HG03432 (cell line): ENCODE data around the gene JARID2.
"Not testable (repeated sequence)": the region's sequence is repeated elsewhere in the genome, so short reads cannot be mapped to it uniquely, and the experiment has no call there.

Experiments
- ATAC-seq: cut with Tn5 transposase; IDR thresholded peaks from one replicate; pipeline ENCODE4 v1.9.1; 2021; ENCODE audit warnings: mild to moderate bottlenecking, moderate library complexity; ENCODE audit not compliant: unreplicated experiment

JARID2 gene

GRCh38 chr6:15305909-15306308, 60.0 kb downstream of the JARID2 start:
- ATAC-seq: peak; percentile 24

- ATAC-seq: no peak
These were observed 62.8 kb downstream of the JARID2 start for GRCh38 chr6:15308435-15309213.

- ATAC-seq: no peak
These were observed 63.9 kb downstream of the JARID2 start for GRCh38 chr6:15309611-15310283.

- ATAC-seq: no peak
These were observed 64.8 kb downstream of the JARID2 start for GRCh38 chr6:15310680-15311079.

- ATAC-seq: peak; percentile 37
These were observed 66.6 kb downstream of the JARID2 start for GRCh38 chr6:15312500-15312899.

GRCh38 chr6:15313367-15313766, 67.5 kb downstream of the JARID2 start:
- no peak for ATAC-seq

GRCh38 chr6:15316754-15317153, 70.9 kb downstream of the JARID2 start:
- no peak for ATAC-seq

- ATAC-seq: no peak
These were observed 71.4 kb downstream of the JARID2 start for GRCh38 chr6:15317251-15317650.

GRCh38 chr6:15317934-15318902, 72.3 kb downstream of the JARID2 start:
- no peak for ATAC-seq

GRCh38 chr6:15319677-15320076, 73.8 kb downstream of the JARID2 start:
- no peak for ATAC-seq

GRCh38 chr6:15320693-15321092, 74.8 kb downstream of the JARID2 start:
- no peak for ATAC-seq

- ATAC-seq: no peak
These were observed 76.3 kb downstream of the JARID2 start for GRCh38 chr6:15322184-15322583.

- ATAC-seq: no peak
These were observed 77.1 kb downstream of the JARID2 start for GRCh38 chr6:15322781-15323536.

- not testable (repeated sequence) for ATAC-seq
These were observed 77.7 kb downstream of the JARID2 start for GRCh38 chr6:15323611-15324010.

GRCh38 chr6:15324427-15324985, 78.6 kb downstream of the JARID2 start:
- ATAC-seq: no peak

GRCh38 chr6:15325540-15325955, 79.7 kb downstream of the JARID2 start:
- no peak for ATAC-seq

- ATAC-seq: no peak
These were observed 80.3 kb downstream of the JARID2 start for GRCh38 chr6:15326067-15326614.

GRCh38 chr6:15327271-15327670, 81.4 kb downstream of the JARID2 start:
- peak; percentile 51 for ATAC-seq

GRCh38 chr6:15329197-15329671, 83.4 kb downstream of the JARID2 start:
- ATAC-seq: no peak
